T47D (cell line): ENCODE results near the gene SELP.
A peak's percentile ranks its signal among the peaks of the same experiment; 100 is the strongest.

ENCODE experiments used
- DNase-seq, 2 experiments: peaks; one replicate each; pipeline versions ENCODE4 v3.0.0 to v3.0.0-alpha.2; 2011 to 2012; ENCODE audit warnings: low read depth in 1 of 2, low spot score in 1 of 2
- JUND ChIP-seq: IDR thresholded peaks from 2 replicates; pipeline ENCODE4 v1.6.1; 2012; ENCODE audit warnings: low read depth
- in situ Hi-C: cut with HindIII; loops from 2 replicates; pipeline ENCODE4 v1.10.0; 2016; ENCODE audit warnings: low sequenced_read_pairs, low pct_unique_long_range_greater_than_20kb

SELP gene

DNA sequence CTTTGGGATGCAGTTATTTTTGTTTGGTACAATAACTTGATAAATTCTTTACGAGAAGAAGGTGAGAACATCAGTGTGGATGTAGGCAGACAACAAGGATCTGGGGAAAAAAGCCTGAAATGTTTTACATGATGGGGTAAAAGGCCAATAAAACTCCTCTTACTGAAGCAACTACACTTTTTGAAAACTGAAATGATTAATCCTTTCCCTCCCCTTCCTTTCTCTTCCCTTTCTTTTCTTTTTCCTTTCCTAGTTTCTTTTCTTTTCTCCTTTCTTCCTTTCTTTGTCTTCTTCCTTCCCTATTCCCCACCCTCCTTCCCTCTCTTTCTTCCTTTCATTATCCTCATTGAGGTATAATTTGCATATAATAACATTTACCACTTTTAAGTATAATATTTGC, 68.2 kb downstream of the SELP start:
- TF ChIP-seq JUND, result no peak
- in situ Hi-C loops, result no loop called here
- no peak for DNase-seq

DNA sequence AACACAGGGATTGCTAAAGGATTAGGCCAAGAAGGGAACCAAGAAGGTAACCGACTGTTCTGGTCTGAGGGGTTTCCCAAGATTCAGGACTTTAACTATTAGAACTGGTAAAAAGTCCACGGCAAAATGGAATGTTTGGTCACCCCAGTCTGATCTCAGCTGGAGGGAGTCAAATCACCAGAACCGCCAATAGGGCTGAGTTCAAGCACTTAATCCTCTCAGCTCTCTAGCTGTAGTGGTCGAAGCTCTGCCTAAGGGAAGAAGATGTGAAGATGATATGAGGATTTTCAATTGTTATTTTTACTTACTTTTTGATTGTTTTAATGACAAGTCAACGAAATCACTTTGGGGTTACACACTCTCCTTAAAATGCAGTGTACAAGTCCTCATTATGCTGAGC, 72.8 kb downstream of the SELP start:
- in situ Hi-C loops, result no loop called here
- no peak for TF ChIP-seq JUND
- DNase-seq, result no peak

DNA sequence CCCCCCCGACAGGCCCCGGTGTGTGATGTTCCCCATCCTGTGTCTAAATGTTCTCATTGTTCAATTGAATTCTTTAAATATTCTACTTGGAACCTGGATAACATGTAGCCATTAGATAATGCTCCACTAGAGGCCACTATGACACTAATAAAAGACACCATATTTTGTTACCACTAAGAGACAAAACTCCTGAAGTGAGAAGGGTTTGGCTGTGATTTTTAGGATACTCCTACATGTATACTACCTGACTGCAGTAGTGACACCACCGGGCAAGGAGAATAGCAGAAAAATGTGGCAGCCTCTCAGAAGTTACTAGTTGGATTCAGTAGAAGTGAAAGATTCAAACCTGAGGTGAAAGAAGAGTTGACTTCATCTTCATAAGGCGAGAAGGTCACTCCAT, 79.6 kb downstream of the SELP start:
- TF ChIP-seq JUND, result no peak
- peak; percentile 33 to 73 for DNase-seq
- in situ Hi-C loops, result no loop called here

DNA sequence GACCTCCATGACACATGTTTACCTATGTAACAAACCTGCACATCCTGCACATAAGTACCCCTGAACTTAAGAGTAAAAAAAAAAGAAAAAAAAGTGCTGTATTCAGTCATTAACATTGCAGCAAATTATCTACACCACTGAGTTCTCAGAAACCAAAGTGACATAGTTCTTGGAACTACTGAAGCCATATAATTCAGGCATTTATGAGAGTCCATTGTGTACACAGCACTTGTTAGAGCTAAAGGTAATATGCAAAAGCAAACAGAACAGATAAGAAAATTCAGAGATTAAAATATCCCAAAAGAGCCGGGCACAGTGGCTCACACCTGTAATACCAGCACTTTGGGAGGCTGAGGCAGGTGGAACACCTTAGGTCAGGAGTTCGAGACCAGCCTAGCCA, 81.6 kb downstream of the SELP start:
- in situ Hi-C loops, result no loop called here
- no peak for DNase-seq
- TF ChIP-seq JUND, result no peak

DNA sequence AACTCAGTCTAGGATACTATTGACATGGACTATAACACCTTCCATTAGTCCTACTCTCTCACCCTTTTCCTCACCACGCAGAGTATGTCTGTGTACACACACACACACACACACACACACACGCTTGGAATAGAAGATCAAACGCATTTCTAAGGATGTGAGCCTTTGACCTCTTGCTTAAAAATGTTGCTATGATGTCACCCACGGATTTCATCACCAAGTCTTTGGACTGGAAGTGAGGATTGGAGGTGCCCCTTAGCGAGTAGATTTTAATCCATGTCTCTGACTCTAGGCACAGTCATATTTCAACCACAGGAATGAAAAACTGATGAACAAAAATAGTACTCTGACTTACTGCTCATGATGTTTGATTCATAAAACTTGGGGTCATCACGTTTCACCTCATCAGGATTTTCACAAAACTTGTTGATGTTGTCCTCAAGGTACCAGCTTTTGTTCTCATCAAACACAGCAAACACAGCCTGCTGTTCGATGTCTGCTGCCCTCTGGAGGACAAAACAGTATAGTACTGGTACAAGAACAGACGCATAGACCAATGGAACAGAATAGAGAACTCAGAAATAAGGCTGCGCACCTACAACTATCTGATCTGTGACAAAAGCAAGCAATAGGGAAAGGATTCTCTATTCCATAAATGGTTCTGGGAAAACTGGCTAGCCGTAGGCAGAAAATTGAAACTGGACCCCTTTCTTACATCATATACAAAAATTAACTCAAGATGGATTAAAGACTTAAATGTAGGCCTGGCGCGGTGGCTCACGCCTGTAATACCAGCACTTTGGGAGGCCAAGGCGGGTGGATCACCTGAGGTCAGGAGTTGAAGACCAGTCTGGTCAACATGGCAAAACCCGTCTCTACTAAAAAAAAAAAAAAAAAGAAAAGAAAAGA, 83.6 kb downstream of the SELP start:
- TF ChIP-seq JUND, result no peak
- peak in 1 of 2 experiments; percentile 89 for DNase-seq
- in situ Hi-C loops, result no loop called here

DNA sequence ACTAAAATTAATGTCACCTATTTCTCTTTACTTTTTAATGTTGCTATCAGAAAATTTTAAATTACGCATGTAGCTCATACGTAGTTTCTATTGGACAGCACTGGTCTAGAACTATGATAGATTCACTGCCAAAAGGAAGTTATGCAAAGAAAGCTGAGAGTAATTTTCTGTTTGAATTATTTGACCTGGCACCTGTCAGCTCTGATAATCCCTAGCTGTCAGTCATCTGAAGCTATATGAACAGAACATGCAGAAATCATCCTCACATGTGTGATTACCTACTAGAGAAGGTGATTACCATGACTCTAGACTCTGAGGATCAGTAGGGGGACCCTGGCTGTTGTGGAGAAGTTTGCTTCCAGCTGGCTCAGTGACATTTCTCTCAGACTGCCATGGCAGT, 84.5 kb downstream of the SELP start:
- in situ Hi-C loops, result no loop called here
- DNase-seq, result no peak
- no peak for TF ChIP-seq JUND

DNA sequence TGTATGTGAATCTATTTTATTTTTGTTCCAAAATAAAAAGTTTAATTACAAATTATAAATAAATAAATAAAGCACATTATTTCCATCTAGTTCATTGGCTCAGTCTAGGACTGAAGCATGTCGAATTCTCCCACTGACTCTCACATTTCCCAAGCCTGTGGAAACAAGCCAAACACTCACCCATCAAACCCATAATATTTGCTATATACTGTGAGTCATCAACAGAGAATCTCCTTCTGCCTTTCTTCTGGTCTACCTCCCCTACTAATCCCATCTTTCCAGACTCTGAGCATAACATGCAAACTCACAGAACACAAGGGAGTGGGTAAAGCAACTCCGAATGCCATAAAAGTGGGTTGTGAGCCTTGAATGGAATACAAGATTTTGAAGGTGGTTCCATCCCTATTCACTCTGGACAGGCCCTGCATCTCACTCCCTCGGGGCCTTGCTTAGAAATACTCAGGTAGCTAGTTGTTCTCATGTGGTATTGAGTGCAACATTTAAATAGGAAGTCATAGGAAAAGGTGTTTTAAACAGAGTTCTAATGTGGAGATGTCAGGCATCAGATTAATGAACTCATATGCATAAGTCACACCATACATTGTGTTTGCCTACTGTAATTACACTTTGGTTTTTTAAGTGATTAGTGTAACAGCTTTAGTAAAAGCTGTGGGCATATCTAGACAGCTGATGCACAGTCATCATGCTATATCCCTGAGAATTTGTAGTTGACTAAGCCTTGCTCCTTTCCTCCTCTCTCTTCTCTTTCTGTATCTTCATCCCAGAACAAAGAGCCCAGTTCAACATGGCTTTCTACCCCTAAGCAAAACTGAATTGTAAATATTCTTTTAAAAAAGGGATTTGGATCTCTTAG, 90.7 kb downstream of the SELP start:
- TF ChIP-seq JUND, result no peak
- in situ Hi-C loops, result no loop called here
- DNase-seq, result peak in 1 of 2 experiments; percentile 51
